HG02642 (cell line): Measurements from ENCODE around the gene PPIF.

ENCODE experiments used
- ATAC-seq: cut with Tn5 transposase; IDR thresholded peaks from one replicate; pipeline ENCODE4 v1.9.1; 2021; ENCODE audit warnings: mild to moderate bottlenecking; ENCODE audit not compliant: unreplicated experiment, poor library complexity

Gene PPIF

GRCh38 chr10:79347226-79347893 lies at the start of gene PPIF:
PPIF (plus strand) TSS chr10:79347469; CDS start chr10:79347549, 80 bp downstream.
- ATAC-seq = peak; percentile 87

GRCh38 chr10:79298403-79299244 lies 48.6 kb upstream of the PPIF start:
- no peak for ATAC-seq

- ATAC-seq = no peak
Observed at GRCh38 chr10:79299397-79300241, 47.6 kb upstream of the PPIF start.

- ATAC-seq = no peak
Observed at GRCh38 chr10:79300711-79301110, 46.6 kb upstream of the PPIF start.

- ATAC-seq = no peak
Observed at GRCh38 chr10:79301754-79302530, 45.3 kb upstream of the PPIF start.

GRCh38 chr10:79303631-79304478 lies 43.4 kb upstream of the PPIF start:
- no peak for ATAC-seq

GRCh38 chr10:79304479-79305087 lies 42.7 kb upstream of the PPIF start:
- no peak for ATAC-seq

- ATAC-seq = no peak
Observed at GRCh38 chr10:79305515-79305914, 41.8 kb upstream of the PPIF start.

- ATAC-seq = no peak
Observed at GRCh38 chr10:79305988-79306387, 41.3 kb upstream of the PPIF start.

- no peak for ATAC-seq
Observed at GRCh38 chr10:79306644-79307220, 40.5 kb upstream of the PPIF start.

GRCh38 chr10:79308016-79308415 lies 39.3 kb upstream of the PPIF start:
- no peak for ATAC-seq

- ATAC-seq = no peak
Observed at GRCh38 chr10:79308969-79309665, 38.2 kb upstream of the PPIF start.

- no peak for ATAC-seq
Observed at GRCh38 chr10:79310200-79310865, 36.9 kb upstream of the PPIF start.

GRCh38 chr10:79310911-79311573 lies 36.2 kb upstream of the PPIF start:
- no peak for ATAC-seq

GRCh38 chr10:79311581-79312407 lies 35.5 kb upstream of the PPIF start:
- ATAC-seq = no peak

- ATAC-seq = no peak
Observed at GRCh38 chr10:79312601-79313187, 34.6 kb upstream of the PPIF start.
